ENCODE measurements around the gene BRAF.

Gene BRAF

GRCh38 chr7:140876519-140877248 is 48.0 kb downstream of the BRAF start:
- Histone ChIP-seq H3K27me3 (ENCODE audit: control insufficient read depth, insufficient read depth, low read length) (no peaks in the 10 kb centered on the region), H3K27ac (ENCODE audit: low read depth, low read length) (no peak overlapping the region), H3K4me3 (ENCODE audit: low read depth, low read length) (no peak overlapping the region), H3K36me3 (ENCODE audit: control insufficient read depth, insufficient read depth, low read length) (no peaks in the 10 kb centered on the region), H3K9me3 (ENCODE audit: control insufficient read depth, insufficient read depth, low read depth, low read length) (no peaks in the 10 kb centered on the region), H3K4me1 (ENCODE audit: control insufficient read depth, insufficient read depth, low read length) (no peaks in the 10 kb centered on the region; the same call in 1 of the 2 replicates), H3K9ac (ENCODE audit: low read length) (no peak overlapping the region)

DNA sequence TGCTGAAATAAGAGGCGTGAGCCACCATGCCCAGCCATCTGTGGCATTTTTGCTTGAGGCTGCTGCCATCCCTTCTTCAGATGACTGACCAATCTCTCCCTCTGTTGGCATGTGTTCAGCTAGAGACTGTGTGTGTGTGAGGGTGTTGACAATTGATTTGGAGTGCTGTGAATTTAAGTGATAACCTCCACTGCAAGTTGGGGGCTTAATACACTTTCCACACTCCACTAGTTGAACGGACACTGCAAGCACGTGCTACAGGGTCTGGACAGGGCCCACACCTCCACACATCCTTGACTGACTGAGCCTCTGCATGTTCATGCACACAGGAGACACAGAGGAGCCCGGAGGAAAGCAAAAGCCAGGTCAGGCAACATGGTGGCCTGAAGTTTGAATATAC is 51.3 kb downstream of the BRAF start:
- H3K9me3 ChIP-seq (ENCODE audit: control insufficient read depth, insufficient read depth, low read depth, low read length): no peaks in the 10 kb centered on the region
- no peak overlapping the region for H3K4me3 ChIP-seq (ENCODE audit: low read depth, low read length)
- H3K27ac ChIP-seq (ENCODE audit: low read depth, low read length): no peak overlapping the region; the same call in 1 of the 2 replicates
- H3K36me3 ChIP-seq (ENCODE audit: control insufficient read depth, insufficient read depth, low read length): no peaks in the 10 kb centered on the region
- H3K4me1 ChIP-seq (ENCODE audit: control insufficient read depth, insufficient read depth, low read length): no peaks in the 10 kb centered on the region; the same call in 1 of the 2 replicates
- H3K9ac ChIP-seq (ENCODE audit: low read length): no peak overlapping the region
- H3K27me3 ChIP-seq (ENCODE audit: control insufficient read depth, insufficient read depth, low read length): no peaks in the 10 kb centered on the region

- Histone ChIP-seq H3K9me3 (ENCODE audit: control insufficient read depth, insufficient read depth, low read depth, low read length) (no peaks in the 10 kb centered on the region), H3K9ac (ENCODE audit: low read length) (no peak overlapping the region), H3K4me1 (ENCODE audit: control insufficient read depth, insufficient read depth, low read length) (no peaks in the 10 kb centered on the region; the same call in 1 of the 2 replicates), H3K4me3 (ENCODE audit: low read depth, low read length) (no peak overlapping the region), H3K36me3 (ENCODE audit: control insufficient read depth, insufficient read depth, low read length) (no peaks in the 10 kb centered on the region), H3K27me3 (ENCODE audit: control insufficient read depth, insufficient read depth, low read length) (no peaks in the 10 kb centered on the region), H3K27ac (ENCODE audit: low read depth, low read length) (no peak overlapping the region)
Observed at GRCh38 chr7:140870003-140870402, 54.7 kb downstream of the BRAF start.

- no peak overlapping the region for H3K4me3 ChIP-seq (ENCODE audit: low read depth, low read length)
- no peaks in the 10 kb centered on the region for H3K9me3 ChIP-seq (ENCODE audit: control insufficient read depth, insufficient read depth, low read depth, low read length)
- H3K4me1 ChIP-seq (ENCODE audit: control insufficient read depth, insufficient read depth, low read length): no peaks in the 10 kb centered on the region; the same call in 1 of the 2 replicates
- H3K27ac ChIP-seq (ENCODE audit: low read depth, low read length): no peak overlapping the region
- H3K36me3 ChIP-seq (ENCODE audit: control insufficient read depth, insufficient read depth, low read length): no peaks in the 10 kb centered on the region
- no peaks in the 10 kb centered on the region for H3K27me3 ChIP-seq (ENCODE audit: control insufficient read depth, insufficient read depth, low read length)
- no peak overlapping the region for H3K9ac ChIP-seq (ENCODE audit: low read length)
Observed at GRCh38 chr7:140869430-140869829, 55.3 kb downstream of the BRAF start.

DNA sequence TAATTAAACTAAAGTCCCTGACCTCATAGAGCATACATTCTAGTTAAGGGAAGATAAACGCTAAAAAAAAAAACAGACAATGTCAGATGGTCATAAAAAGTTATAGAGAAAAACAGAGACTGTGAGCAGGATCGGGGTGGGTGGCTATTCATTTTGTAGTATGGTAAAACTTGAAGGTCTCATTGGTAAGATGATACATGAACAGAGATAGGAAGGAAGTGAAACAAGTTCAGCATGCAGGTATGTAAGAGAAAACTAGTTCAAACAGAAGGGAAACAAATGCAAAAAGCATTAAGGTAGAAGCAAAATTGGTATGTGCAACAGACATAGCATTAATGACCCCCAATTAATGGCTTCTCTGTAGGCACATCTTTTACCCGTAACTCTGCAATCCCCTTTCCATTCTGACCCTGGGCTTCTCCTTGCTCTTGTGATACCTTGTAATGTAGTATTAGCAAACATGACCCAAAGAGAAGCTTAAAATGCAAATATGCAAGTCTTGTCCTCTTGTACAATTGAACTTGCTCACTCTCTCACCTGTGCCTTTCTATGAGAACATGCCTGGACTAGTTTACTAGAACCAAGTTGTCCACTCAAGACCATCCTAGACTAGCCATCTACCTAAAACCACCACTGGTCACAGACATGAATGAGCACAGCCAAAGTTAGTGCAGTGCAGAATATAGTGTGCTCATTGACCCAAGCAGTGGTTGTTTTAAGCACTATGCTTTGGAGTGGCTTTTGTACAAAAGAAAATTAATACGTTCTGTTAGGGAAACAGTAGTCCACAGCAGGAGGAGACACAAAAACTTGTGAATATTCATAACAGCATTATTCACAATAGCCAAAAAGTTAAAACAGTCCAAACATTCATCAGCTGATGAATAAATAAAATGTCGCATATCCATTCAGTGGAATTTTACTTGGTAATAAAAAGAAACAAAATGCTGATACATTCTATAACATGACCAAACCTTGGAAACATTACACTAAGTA is 57.0 kb downstream of the BRAF start:
- Histone ChIP-seq H3K36me3 (ENCODE audit: control insufficient read depth, insufficient read depth, low read length) (no peaks in the 10 kb centered on the region), H3K9ac (ENCODE audit: low read length) (no peak overlapping the region), H3K4me1 (ENCODE audit: control insufficient read depth, insufficient read depth, low read length) (no peaks in the 10 kb centered on the region; the same call in 1 of the 2 replicates), H3K4me3 (ENCODE audit: low read depth, low read length) (no peak overlapping the region), H3K27me3 (ENCODE audit: control insufficient read depth, insufficient read depth, low read length) (no peaks in the 10 kb centered on the region), H3K9me3 (ENCODE audit: control insufficient read depth, insufficient read depth, low read depth, low read length) (no peaks in the 10 kb centered on the region), H3K27ac (ENCODE audit: low read depth, low read length) (no peak overlapping the region)

- Histone ChIP-seq H3K36me3 (ENCODE audit: control insufficient read depth, insufficient read depth, low read length) (no peaks in the 10 kb centered on the region), H3K4me3 (ENCODE audit: low read depth, low read length) (no peak overlapping the region), H3K9ac (ENCODE audit: low read length) (no peak overlapping the region), H3K4me1 (ENCODE audit: control insufficient read depth, insufficient read depth, low read length) (no peaks in the 10 kb centered on the region; the same call in 1 of the 2 replicates), H3K27ac (ENCODE audit: low read depth, low read length) (no peak overlapping the region), H3K9me3 (ENCODE audit: control insufficient read depth, insufficient read depth, low read depth, low read length) (no peaks in the 10 kb centered on the region), H3K27me3 (ENCODE audit: control insufficient read depth, insufficient read depth, low read length) (no peaks in the 10 kb centered on the region)
Observed at GRCh38 chr7:140866926-140867325, 57.8 kb downstream of the BRAF start.

- Histone ChIP-seq H3K36me3 (ENCODE audit: control insufficient read depth, insufficient read depth, low read length) (no peaks in the 10 kb centered on the region), H3K4me1 (ENCODE audit: control insufficient read depth, insufficient read depth, low read length) (no peaks in the 10 kb centered on the region; the same call in 1 of the 2 replicates), H3K4me3 (ENCODE audit: low read depth, low read length) (no peak overlapping the region), H3K27ac (ENCODE audit: low read depth, low read length) (no peak overlapping the region), H3K9me3 (ENCODE audit: control insufficient read depth, insufficient read depth, low read depth, low read length) (no peaks in the 10 kb centered on the region), H3K9ac (ENCODE audit: low read length) (no peak overlapping the region), H3K27me3 (ENCODE audit: control insufficient read depth, insufficient read depth, low read length) (no peaks in the 10 kb centered on the region)
Observed at GRCh38 chr7:140864732-140865131, 60.0 kb downstream of the BRAF start.

DNA sequence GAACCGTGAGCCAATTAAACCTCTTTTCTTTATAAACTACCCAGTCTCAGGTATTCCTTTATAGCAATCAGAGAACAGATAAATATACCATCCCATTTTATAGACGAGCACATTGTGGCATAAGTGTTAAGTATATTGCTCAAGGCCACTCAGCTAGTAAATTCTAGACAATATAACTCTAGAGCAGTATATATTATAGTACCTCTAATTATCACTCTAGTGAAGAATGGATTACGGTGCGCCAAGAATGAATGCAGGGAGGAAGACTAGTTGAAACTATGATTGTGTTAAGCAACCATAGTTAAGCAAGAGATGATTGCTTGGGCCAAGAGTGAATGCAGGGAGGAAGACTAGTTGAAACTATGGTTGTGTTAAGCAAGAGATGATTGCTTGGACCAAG is 60.9 kb downstream of the BRAF start:
- no peak overlapping the region for H3K9ac ChIP-seq (ENCODE audit: low read length)
- no peaks in the 10 kb centered on the region for H3K36me3 ChIP-seq (ENCODE audit: control insufficient read depth, insufficient read depth, low read length)
- no peaks in the 10 kb centered on the region for H3K9me3 ChIP-seq (ENCODE audit: control insufficient read depth, insufficient read depth, low read depth, low read length)
- H3K27me3 ChIP-seq (ENCODE audit: control insufficient read depth, insufficient read depth, low read length): no peaks in the 10 kb centered on the region
- no peak overlapping the region for H3K4me3 ChIP-seq (ENCODE audit: low read depth, low read length)
- H3K27ac ChIP-seq (ENCODE audit: low read depth, low read length): no peak overlapping the region
- no peaks in the 10 kb centered on the region; the same call in 1 of the 2 replicates for H3K4me1 ChIP-seq (ENCODE audit: control insufficient read depth, insufficient read depth, low read length)

DNA sequence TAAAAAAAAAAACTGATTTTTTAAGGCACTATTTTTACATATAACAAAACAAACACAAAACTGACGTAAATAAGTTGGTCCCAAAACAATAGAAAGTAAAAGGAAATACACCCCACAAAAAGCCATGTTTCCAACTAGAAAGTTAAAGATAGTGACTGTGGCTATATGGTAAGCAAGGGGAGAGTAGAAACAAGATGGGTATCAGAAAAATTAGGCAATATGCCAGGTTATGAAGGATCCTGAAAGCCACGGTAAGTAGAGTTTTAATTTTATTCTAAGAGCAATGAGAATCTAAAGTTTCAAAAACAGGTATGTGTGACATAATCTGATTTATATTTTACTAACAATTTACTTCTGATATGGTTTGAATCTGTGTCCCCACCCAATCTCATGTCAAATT is 61.5 kb downstream of the BRAF start:
- H3K4me3 ChIP-seq (ENCODE audit: low read depth, low read length): no peak overlapping the region
- no peaks in the 10 kb centered on the region; the same call in 1 of the 2 replicates for H3K4me1 ChIP-seq (ENCODE audit: control insufficient read depth, insufficient read depth, low read length)
- no peak overlapping the region for H3K9ac ChIP-seq (ENCODE audit: low read length)
- no peaks in the 10 kb centered on the region for H3K27me3 ChIP-seq (ENCODE audit: control insufficient read depth, insufficient read depth, low read length)
- H3K27ac ChIP-seq (ENCODE audit: low read depth, low read length): no peak overlapping the region
- no peaks in the 10 kb centered on the region for H3K9me3 ChIP-seq (ENCODE audit: control insufficient read depth, insufficient read depth, low read depth, low read length)
- no peaks in the 10 kb centered on the region for H3K36me3 ChIP-seq (ENCODE audit: control insufficient read depth, insufficient read depth, low read length)

DNA sequence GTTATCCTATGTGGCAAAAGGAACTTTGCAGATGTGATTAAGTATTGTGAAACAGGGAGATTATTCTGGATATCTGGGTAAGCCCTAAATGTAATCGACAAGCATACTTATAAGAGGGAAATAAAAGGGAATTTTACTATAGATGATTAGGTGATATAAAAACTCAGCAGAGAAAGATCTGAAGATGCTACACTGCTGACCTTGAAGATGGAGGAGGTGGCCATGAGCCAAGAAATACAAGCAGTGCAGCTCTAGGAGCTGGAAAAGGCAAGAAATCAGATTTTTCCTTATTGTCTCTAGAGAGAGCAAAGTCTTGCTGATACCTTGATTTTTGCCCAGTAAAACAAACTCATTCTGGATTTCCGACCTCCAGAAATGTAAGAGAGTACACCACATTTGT is 67.7 kb downstream of the BRAF start:
- Histone ChIP-seq H3K9me3 (ENCODE audit: control insufficient read depth, insufficient read depth, low read depth, low read length) (no peaks in the 10 kb centered on the region), H3K4me1 (ENCODE audit: control insufficient read depth, insufficient read depth, low read length) (no peaks in the 10 kb centered on the region), H3K4me3 (ENCODE audit: low read depth, low read length) (no peak overlapping the region), H3K27ac (ENCODE audit: low read depth, low read length) (no peak overlapping the region), H3K36me3 (ENCODE audit: control insufficient read depth, insufficient read depth, low read length) (no peaks in the 10 kb centered on the region), H3K9ac (ENCODE audit: low read length) (no peak overlapping the region), H3K27me3 (ENCODE audit: control insufficient read depth, insufficient read depth, low read length) (no peaks in the 10 kb centered on the region)
